MM.1S (cell line): ENCODE data around the gene TSC2.

Experiments used
- EZH2phosphoT487 ChIP-seq: fragments of 300-600 bp; sonication (generic); IDR thresholded peaks from 2 replicates; pipeline ENCODE4 v1.6.1; 2018; ENCODE audit warnings: antibody characterized with exemption, low read length
- TF ChIP-seq, protein P1 (sequence below): fragments of 300-600 bp; sonication (generic); IDR thresholded peaks from 2 replicates; pipeline ENCODE4 v1.5.1; 2016; ENCODE audit warnings: antibody characterized with exemption, low read length, mixed read lengths

DNA sequence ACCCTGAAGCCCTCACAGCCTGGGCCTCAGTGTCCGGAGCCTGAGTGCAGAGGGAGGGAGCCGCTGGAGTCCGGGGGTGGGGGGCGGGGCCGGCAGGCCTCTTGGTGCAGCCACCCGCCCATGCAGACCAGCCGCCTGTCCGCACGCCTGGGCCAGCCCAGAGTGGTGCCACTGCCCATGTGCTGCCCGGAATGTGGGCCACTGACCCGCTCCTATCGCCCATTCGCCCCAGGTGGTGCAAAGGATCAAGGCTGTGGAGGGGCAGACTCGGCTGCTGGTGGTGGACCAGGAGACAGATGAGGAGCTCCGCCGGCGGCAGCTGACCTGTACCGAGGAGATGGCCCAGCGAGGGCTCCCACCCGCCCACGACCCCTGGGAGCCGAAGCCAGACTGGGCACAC, 18.4 kb upstream of the TSC2 start:
- TF ChIP-seq, protein P1, sequence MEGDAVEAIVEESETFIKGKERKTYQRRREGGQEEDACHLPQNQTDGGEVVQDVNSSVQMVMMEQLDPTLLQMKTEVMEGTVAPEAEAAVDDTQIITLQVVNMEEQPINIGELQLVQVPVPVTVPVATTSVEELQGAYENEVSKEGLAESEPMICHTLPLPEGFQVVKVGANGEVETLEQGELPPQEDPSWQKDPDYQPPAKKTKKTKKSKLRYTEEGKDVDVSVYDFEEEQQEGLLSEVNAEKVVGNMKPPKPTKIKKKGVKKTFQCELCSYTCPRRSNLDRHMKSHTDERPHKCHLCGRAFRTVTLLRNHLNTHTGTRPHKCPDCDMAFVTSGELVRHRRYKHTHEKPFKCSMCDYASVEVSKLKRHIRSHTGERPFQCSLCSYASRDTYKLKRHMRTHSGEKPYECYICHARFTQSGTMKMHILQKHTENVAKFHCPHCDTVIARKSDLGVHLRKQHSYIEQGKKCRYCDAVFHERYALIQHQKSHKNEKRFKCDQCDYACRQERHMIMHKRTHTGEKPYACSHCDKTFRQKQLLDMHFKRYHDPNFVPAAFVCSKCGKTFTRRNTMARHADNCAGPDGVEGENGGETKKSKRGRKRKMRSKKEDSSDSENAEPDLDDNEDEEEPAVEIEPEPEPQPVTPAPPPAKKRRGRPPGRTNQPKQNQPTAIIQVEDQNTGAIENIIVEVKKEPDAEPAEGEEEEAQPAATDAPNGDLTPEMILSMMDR, result no peak
- no peak for TF ChIP-seq EZH2phosphoT487
